ENCODE measurements around the gene LYRM7.
"Not testable (repeated sequence)": the region's sequence is repeated elsewhere in the genome, so short reads cannot be mapped to it uniquely, and the experiment has no call there.

DNA sequence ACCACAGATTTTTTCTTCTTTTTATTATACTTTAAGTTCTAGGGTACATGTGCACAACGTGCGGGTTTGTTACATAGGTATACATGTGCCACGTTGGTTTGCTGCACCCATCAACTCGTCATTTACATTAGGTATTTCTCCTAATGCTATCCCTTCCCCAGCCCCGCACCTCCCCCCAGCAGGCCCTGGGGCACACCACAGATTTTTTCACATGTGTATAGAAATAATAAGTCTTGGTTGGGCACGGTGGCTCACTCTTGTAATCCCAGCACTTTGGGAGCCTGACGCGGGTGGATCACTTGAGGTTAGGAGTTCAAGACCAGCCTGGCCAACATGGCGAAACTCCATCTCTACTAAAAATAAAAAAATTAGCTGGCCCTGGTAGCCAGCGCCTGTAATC, 83.3 kb downstream of the LYRM7 start:
- not testable (repeated sequence) for TF ChIP-seq CTCF, POLR2A (IDR thresholded peaks at IDR 0.05)

All from Peyer's patch (tissue), 4 donors.